HG03095 (cell line): ENCODE data around the gene TSACC.
"Not testable (repeated sequence)": the region's sequence is repeated elsewhere in the genome, so short reads cannot be mapped to it uniquely, and the experiment has no call there.

Source experiments
- ATAC-seq: cut with Tn5 transposase; IDR thresholded peaks from one replicate; pipeline ENCODE4 v1.9.1; 2021; ENCODE audit warnings: moderate library complexity; ENCODE audit not compliant: unreplicated experiment

The TSACC gene

GRCh38 chr1:156338180-156338976 is at the start of gene TSACC, which contains the start of gene CCT3:
TSS of gene TSACC (plus strand) at chr1:156338526. CDS start at chr1:156339758, 1,232 bp downstream.
TSS of gene CCT3 (minus strand) at chr1:156338292. CDS start at chr1:156338184, 108 bp downstream.
- ATAC-seq: peak; percentile 81

- ATAC-seq: no peak
Measured at GRCh38 chr1:156289857-156290256, 48.5 kb upstream of the TSACC start.

- ATAC-seq: no peak
Measured at GRCh38 chr1:156291226-156292061, 46.9 kb upstream of the TSACC start.

- ATAC-seq: no peak
Measured at GRCh38 chr1:156293098-156293434, 45.3 kb upstream of the TSACC start.

- ATAC-seq: no peak
Measured at GRCh38 chr1:156293895-156294294, 44.4 kb upstream of the TSACC start.

GRCh38 chr1:156295391-156295947 is 42.9 kb upstream of the TSACC start, which contains the start of gene GLMP:
TSS of gene GLMP (minus strand) at chr1:156295679. CDS start at chr1:156295645, 34 bp downstream.
- ATAC-seq: no peak

GRCh38 chr1:156298852-156299357 is 39.4 kb upstream of the TSACC start, which contains the start of gene VHLL:
TSS of gene VHLL (minus strand) at chr1:156299307. CDS start at chr1:156299189, 118 bp downstream.
- ATAC-seq: no peak

GRCh38 chr1:156303241-156303640 is 35.1 kb upstream of the TSACC start:
- no peak for ATAC-seq

GRCh38 chr1:156305215-156305614 is 33.1 kb upstream of the TSACC start:
- no peak for ATAC-seq

GRCh38 chr1:156308078-156308477 is 30.2 kb upstream of the TSACC start:
- ATAC-seq: no peak

- no peak for ATAC-seq
Measured at GRCh38 chr1:156310962-156311361, 27.4 kb upstream of the TSACC start.

- no peak for ATAC-seq
Measured at GRCh38 chr1:156316909-156317308, 21.4 kb upstream of the TSACC start.

- no peak for ATAC-seq
Measured at GRCh38 chr1:156319664-156320063, 18.7 kb upstream of the TSACC start.

GRCh38 chr1:156320560-156320959 is 17.8 kb upstream of the TSACC start:
- ATAC-seq: no peak

- ATAC-seq: not testable (repeated sequence)
Measured at GRCh38 chr1:156323179-156323578, 15.1 kb upstream of the TSACC start.

GRCh38 chr1:156336242-156336641 is 2.1 kb upstream of the TSACC start:
- no peak for ATAC-seq

GRCh38 chr1:156337052-156337887 is 1.1 kb upstream of the TSACC start:
- ATAC-seq: no peak

GRCh38 chr1:156337888-156338179 is 492 bp upstream of the TSACC start:
- ATAC-seq: no peak

- no peak for ATAC-seq
Measured at GRCh38 chr1:156342166-156342955, 4.0 kb downstream of the TSACC start.

GRCh38 chr1:156344409-156344808 is 6.1 kb downstream of the TSACC start:
- no peak for ATAC-seq
